Measurements from ENCODE around the gene DSPP. TPM values are rescaled to one million over a fixed set of nuclear protein-coding genes. Genes with fewer than 3 reads are reported as not detected.

Gene DSPP
- total RNA-seq, 1 experiment from 2014 or later = not detected

DNA sequence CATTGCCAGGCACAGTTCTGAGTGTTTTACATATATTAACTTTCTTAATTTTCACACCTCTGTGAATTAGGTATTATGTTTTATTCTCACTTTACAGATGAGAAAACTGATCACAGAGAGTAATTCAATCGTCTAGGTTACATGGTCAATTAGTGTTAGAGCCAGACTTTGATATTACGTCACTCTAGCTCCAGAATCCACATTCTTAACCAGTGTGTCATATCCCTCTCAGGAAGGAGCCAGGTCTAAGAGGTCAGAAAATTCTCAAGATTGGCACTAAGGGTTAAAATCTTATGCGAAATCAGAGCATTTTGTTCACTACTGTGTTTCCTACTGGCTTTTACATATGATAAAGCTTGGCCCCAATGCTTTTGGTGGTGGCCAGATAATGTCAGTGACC lies 49.2 kb downstream of the DSPP start:
- H3K4me3 ChIP-seq (ENCODE audit: insufficient read depth, low read depth, low read length) = no peak overlapping the region
- no peak for DNase-seq
- no peaks in the 10 kb centered on the region for H3K36me3 ChIP-seq (replicated peaks; ENCODE audit: control insufficient read depth, insufficient read depth, low read length)
- H3K27me3 ChIP-seq (ENCODE audit: control insufficient read depth, insufficient read depth, low read length) = no peaks in the 10 kb centered on the region

DNA sequence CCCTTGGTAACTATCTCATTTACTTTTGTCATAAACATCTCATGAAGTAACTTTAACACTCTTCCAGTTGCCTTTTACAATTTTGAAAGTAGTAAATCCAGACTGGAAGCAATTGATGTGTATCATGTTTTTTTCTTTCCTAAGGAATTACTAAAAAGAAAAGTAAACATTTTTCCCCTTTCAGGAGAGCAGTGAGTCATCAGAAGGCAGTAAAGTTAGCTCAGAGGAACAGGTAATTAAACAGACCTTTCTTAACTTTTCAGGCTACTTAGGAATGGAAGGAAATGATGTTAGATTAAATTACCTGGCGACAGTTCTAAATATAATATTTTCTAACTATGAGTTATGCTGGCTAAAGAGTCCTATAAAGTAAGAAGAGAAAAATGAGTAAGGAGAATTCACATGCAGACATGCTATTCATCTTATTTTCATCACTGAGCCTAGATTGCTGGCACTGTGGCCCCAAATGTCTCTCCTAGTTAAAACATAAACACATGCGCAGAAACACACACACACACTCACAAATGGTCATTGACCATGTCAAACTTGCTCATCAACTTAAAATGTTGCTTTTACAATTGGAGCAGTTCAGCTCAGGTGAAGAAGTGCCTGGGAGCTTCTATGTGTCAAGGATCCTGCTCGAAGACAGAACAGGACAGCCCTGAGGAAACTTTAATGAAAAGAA lies 51.1 kb downstream of the DSPP start:
- Histone ChIP-seq H3K27me3 (ENCODE audit: control insufficient read depth, insufficient read depth, low read length) (no peaks in the 10 kb centered on the region), H3K36me3 (replicated peaks; ENCODE audit: control insufficient read depth, insufficient read depth, low read length) (no peaks in the 10 kb centered on the region), H3K4me3 (ENCODE audit: insufficient read depth, low read depth, low read length) (no peak overlapping the region)
- DNase-seq = no peak

DNA sequence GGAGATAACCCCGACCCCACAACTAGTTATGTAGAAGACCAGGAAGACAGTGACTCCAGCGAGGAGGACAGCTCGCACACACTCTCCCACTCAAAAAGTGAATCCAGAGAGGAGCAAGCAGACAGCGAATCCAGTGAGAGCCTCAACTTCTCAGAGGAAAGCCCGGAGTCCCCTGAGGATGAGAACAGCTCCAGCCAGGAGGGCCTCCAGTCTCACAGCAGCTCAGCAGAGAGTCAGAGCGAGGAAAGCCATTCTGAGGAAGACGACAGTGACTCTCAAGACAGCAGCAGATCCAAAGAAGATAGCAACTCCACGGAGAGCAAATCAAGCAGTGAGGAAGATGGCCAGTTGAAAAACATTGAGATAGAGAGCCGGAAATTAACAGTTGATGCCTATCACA lies 54.5 kb downstream of the DSPP start:
- no peaks in the 10 kb centered on the region for H3K27me3 ChIP-seq (ENCODE audit: control insufficient read depth, insufficient read depth, low read length)
- no peaks in the 10 kb centered on the region for H3K36me3 ChIP-seq (replicated peaks; ENCODE audit: control insufficient read depth, insufficient read depth, low read length)
- no peak for DNase-seq
- H3K4me3 ChIP-seq (ENCODE audit: insufficient read depth, low read depth, low read length) = no peak overlapping the region

Other genes with a start within 250 kb of the DSPP start
- 20.9 and 35.0 TPM in 2 replicates for gene HSD17B11, start 217.3 kb upstream of the DSPP start, total RNA-seq (2014; rRNA removed; shearing (Covaris generic))
- 9.1 TPM in 2 replicates for gene NUDT9, start 186.0 kb upstream of the DSPP start, total RNA-seq (2014; rRNA removed; shearing (Covaris generic))
- gene SPARCL1, start 79.2 kb upstream of the DSPP start, total RNA-seq (2014; rRNA removed; shearing (Covaris generic)) = 0.48 and 0.81 TPM in 2 replicates
- gene DMP1, start 41.8 kb downstream of the DSPP start, total RNA-seq (2014; rRNA removed; shearing (Covaris generic)) = not detected in 2 replicates
- gene IBSP, start 191.0 kb downstream of the DSPP start, total RNA-seq (2014; rRNA removed; shearing (Covaris generic)) = not detected in 2 replicates
- not detected in 2 replicates for gene MEPE, start 224.4 kb downstream of the DSPP start, total RNA-seq (2014; rRNA removed; shearing (Covaris generic))